Natural killer cell (primary cell): ENCODE results near the gene DHRS3. TPM values are rescaled to one million over a fixed set of nuclear protein-coding genes. Genes with fewer than 3 reads are reported as not detected.
"Not testable (repeated sequence)": the region's sequence is repeated elsewhere in the genome, so short reads cannot be mapped to it uniquely, and the experiment has no call there.

ENCODE experiments used
- ATAC-seq, 3 donors: fragments of 150-1000 bp in 2 of 3; fragments of 200-7000 bp in 1 of 3; cut with Tn5 transposase; 1 replicate in 1 of 3; 2 replicates in 2 of 3; pipeline ENCODE4 v1.10.0; 2021; ENCODE audit warnings: mild to moderate bottlenecking in 2 of 3, moderate library complexity in 2 of 3
- DNase-seq, 2 donors: peaks; one replicate each; pipeline versions ENCODE4 v3.0.0 to v3.0.0-alpha.2; 2013 to 2021; ENCODE audit warnings: mixed read lengths in 1 of 2
- H3K27ac ChIP-seq: one replicate; pipeline ENCODE4 v1.5.1; 2013; ENCODE audit warnings: mild to moderate bottlenecking, low read length
- H3K27me3 ChIP-seq: one replicate; pipeline ENCODE4 v1.6.1; 2013; ENCODE audit warnings: low read length; ENCODE audit not compliant: control insufficient read depth, insufficient read depth
- H3K36me3 ChIP-seq: one replicate; pipeline ENCODE4 v1.6.1; 2013; ENCODE audit warnings: low read length; ENCODE audit not compliant: control insufficient read depth, insufficient read depth
- H3K4me1 ChIP-seq: one replicate; pipeline ENCODE4 v1.6.1; 2013; ENCODE audit warnings: low read length; ENCODE audit not compliant: control insufficient read depth, insufficient read depth
- H3K4me3 ChIP-seq: one replicate; pipeline ENCODE4 v1.5.1; 2013; ENCODE audit warnings: low read length
- H3K9me3 ChIP-seq: one replicate; pipeline ENCODE4 v1.6.1; 2013; ENCODE audit warnings: low read length; ENCODE audit not compliant: control insufficient read depth, insufficient read depth
- H3K27ac Mint-ChIP-seq, 2 donors: one replicate each; pipeline ENCODE4 v1.8.0; 2022; ENCODE audit warnings: mild to moderate bottlenecking in 2 of 2, mixed read lengths in 2 of 2, moderate library complexity in 1 of 2
- H3K27me3 Mint-ChIP-seq, 2 donors: one replicate each; pipeline ENCODE4 v1.8.0; 2022; ENCODE audit warnings: low read depth in 2 of 2, mixed read lengths in 2 of 2
- H3K36me3 Mint-ChIP-seq: one replicate; pipeline ENCODE4 v1.8.0; 2022; ENCODE audit warnings: mixed read lengths
- H3K4me1 Mint-ChIP-seq, 2 donors: one replicate each; pipeline ENCODE4 v1.8.0; 2022; ENCODE audit warnings: mixed read lengths in 2 of 2
- H3K4me3 Mint-ChIP-seq: one replicate; pipeline ENCODE4 v1.8.0; 2022; ENCODE audit warnings: mild to moderate bottlenecking, moderate library complexity, mixed read lengths
- H3K9me3 Mint-ChIP-seq, 2 donors: one replicate each; pipeline ENCODE4 v1.8.0; 2022; ENCODE audit warnings: mixed read lengths in 2 of 2
- CTCF ChIP-seq: fragments of 200-600 bp; IDR thresholded peaks from one replicate; pipeline ENCODE4 v1.8.0; 2022; ENCODE audit warnings: antibody characterized with exemption
- WGBS: methylation state at CpG from one replicate; pipeline ENCODE4 v1.1.7; 2013; ENCODE audit warnings: missing lambda C conversion rate; ENCODE audit not compliant: insufficient coverage; 5-methylcytosine and 5-hydroxymethylcytosine counted together
- intact Hi-C: fragments of 100-400 bp; cut with micrococcal nuclease; formaldehyde crosslinking; loops from one replicate; pipeline ENCODE4 v1.14.2; 2022
- total RNA-seq, 4 donors: library from RNA; stranded (reverse); fragments of 120-200 nt in 1 of 4; gene quantifications; one replicate each; pipeline versions ENCODE4 v1.2.3 to v1.2.4, GENCODE V29; 2013 to 2022

The DHRS3 gene
- total RNA-seq, 3 donors from 2014 or later (not counting 1 experiment from before 2014, with no cell fraction given): 106 to 175 (median 153) TPM

DNA sequence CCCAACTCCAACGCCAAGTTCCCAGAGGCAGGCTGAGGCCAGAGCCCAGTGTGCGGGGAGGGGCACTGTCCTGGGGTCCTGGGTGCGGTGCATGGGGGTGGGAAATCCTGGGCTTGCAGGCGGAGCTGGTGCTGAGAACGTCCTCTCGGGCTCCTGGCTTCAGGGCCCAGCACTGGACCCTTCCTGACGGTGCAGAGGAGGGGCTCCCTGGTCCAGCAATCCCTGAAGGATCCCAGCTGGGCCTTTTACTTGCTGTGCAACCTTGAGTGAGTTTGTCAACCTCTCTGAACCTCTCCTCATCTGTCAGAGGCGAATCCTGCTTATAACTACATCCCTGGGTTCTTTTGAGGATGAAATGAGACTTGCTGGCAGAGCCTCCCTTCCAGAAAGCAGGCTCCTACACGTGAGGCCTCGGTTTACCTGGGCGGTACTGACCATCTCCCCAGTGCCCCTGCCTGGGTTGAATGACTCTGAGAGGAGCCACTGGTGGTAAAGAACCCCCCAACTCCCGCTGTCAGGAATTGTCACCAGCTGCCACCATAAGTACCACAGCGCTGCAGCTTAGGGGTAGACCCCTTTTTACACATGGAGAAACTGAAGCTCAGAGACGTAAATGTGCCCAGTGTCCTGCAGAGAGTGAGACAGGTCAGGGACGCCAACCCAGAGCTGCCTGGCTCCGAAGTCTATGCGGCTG, 77.3 kb downstream of the DHRS3 start:
- peaks cover under 1% of the 10 kb centered on the region for H3K9me3 ChIP-seq
- H3K36me3 ChIP-seq: no peaks in the 10 kb centered on the region
- H3K27ac ChIP-seq: no peak overlapping the region
- DNase-seq (no peak), ATAC-seq (no peak)
- H3K4me3 ChIP-seq: no peak overlapping the region
- peaks cover 0 to 13% of the 10 kb centered on the region in 2 donors for H3K4me1 Mint-ChIP-seq
- peaks cover 4% of the 10 kb centered on the region for H3K4me1 ChIP-seq
- H3K27me3 Mint-ChIP-seq: peaks cover 0 to 4% of the 10 kb centered on the region in 2 donors
- H3K36me3 Mint-ChIP-seq: peaks cover 16% of the 10 kb centered on the region
- TF ChIP-seq CTCF: no peak
- H3K4me3 Mint-ChIP-seq: no peak overlapping the region
- no peaks in the 10 kb centered on the region for H3K27me3 ChIP-seq
- no peaks in the 10 kb centered on the region for H3K9me3 Mint-ChIP-seq
- no peak overlapping the region for H3K27ac Mint-ChIP-seq
- intact Hi-C loops: no loop called here
- 91% methylated on average over 17 of the region's 17 CpGs for WGBS

DNA sequence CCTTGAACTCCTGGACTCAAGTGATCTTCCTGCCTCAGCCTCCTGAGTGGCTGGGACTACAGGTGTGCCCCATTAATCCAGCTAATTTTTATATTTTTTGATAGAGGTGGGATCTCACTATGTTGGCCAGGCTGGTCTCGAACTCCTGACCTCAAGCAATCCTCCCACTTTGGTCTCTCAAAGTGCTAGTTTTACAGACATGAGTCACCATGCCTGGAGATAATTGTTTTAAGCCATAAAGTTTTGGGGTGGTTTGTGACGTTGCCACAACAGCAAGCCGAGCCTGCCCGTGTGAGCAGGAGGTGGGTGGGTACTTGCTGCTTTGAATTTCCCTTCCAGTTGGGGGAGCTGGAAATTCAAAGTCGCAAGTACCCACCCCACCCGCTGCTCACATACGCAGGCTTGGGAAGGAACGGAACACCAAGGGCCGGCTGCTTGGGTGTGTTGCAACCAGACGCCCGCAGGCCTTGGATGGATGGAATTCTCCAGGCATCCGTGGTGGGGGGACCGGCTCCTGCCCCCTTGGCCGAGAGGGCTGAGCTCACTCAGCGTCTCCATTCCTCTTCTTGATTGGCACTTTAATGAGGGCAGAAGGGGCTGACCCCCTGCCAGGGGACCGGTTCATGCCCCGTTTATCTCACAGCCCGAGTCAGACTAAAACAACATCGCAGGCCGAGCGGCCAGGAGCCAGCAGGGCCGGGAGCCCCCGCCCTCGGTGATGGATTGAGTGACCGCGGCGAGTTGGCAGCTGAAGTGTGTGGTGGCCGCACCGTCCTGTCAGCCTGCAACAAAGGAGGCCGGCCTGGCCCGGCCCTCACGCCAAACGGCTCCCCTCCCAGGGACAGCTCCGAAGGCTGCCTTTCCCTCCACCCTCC, 78.1 kb downstream of the DHRS3 start:
- no peaks in the 10 kb centered on the region for H3K36me3 ChIP-seq
- H3K4me3 ChIP-seq: no peak overlapping the region
- H3K27me3 Mint-ChIP-seq: peaks cover 0 to 4% of the 10 kb centered on the region in 2 donors
- H3K9me3 Mint-ChIP-seq: no peaks in the 10 kb centered on the region
- peaks cover 2% of the 10 kb centered on the region for H3K4me1 ChIP-seq
- no peak for TF ChIP-seq CTCF
- H3K27me3 ChIP-seq: no peaks in the 10 kb centered on the region
- WGBS: 58% methylated on average over 33 of the region's 34 CpGs
- peaks cover 2% of the 10 kb centered on the region for H3K9me3 ChIP-seq
- H3K36me3 Mint-ChIP-seq: peaks cover 18% of the 10 kb centered on the region
- no peak overlapping the region for H3K27ac Mint-ChIP-seq
- no peak for ATAC-seq
- H3K27ac ChIP-seq: no peak overlapping the region
- intact Hi-C loops: no loop called here
- DNase-seq: no peak
- H3K4me1 Mint-ChIP-seq: peaks cover 0 to 13% of the 10 kb centered on the region in 2 donors
- H3K4me3 Mint-ChIP-seq: no peak overlapping the region

GRCh38 chr1:12539320-12539704, 78.7 kb downstream of the DHRS3 start:
- Histone ChIP-seq H3K36me3 (no peaks in the 10 kb centered on the region), H3K27me3 (no peaks in the 10 kb centered on the region), H3K9me3 (peaks cover 2% of the 10 kb centered on the region), H3K4me1 (no peaks in the 10 kb centered on the region), H3K4me3 (no peak overlapping the region), H3K27ac (no peak overlapping the region)
- Mint-ChIP-seq H3K4me3 (no peak overlapping the region), H3K4me1 (peaks cover 0 to 13% of the 10 kb centered on the region in 2 donors), H3K27me3 (peaks cover 0 to 4% of the 10 kb centered on the region in 2 donors), H3K9me3 (no peaks in the 10 kb centered on the region), H3K36me3 (peaks cover 18% of the 10 kb centered on the region), H3K27ac (no peak overlapping the region)
- 89% methylated on average over 2 of the region's 2 CpGs for WGBS
- no peak for DNase-seq
- intact Hi-C loops: no loop called here
- no peak for ATAC-seq
- TF ChIP-seq CTCF: no peak

DNA sequence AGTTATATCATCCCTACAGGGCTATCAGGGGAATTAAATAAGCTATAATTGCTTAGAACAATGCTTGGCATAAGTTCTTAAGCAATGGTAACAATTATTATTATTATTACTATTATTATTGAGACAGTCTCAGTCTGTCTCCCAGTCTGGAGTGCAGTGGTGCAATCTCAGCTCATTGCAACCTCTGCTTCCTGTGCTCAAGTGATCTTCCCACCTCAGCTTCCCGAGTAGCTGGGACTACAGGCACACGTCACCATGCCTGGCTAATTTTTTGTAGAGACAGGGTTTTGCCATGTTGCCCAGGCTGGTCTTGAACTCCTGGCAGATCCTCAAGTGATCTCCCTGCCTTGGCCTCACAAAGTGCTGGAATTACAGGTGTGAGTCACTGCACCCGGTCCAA, 79.5 kb downstream of the DHRS3 start:
- H3K27me3 Mint-ChIP-seq, intact Hi-C loops, H3K27me3 ChIP-seq, ATAC-seq, H3K27ac Mint-ChIP-seq, H3K4me1 ChIP-seq, H3K36me3 ChIP-seq, H3K27ac ChIP-seq, H3K4me3 ChIP-seq, DNase-seq, H3K9me3 ChIP-seq, H3K4me3 Mint-ChIP-seq, H3K9me3 Mint-ChIP-seq: not testable (repeated sequence)
- WGBS: 93% methylated on average over 2 of the region's 3 CpGs
- Mint-ChIP-seq H3K4me1 (peaks cover 0 to 13% of the 10 kb centered on the region in 2 donors), H3K36me3 (peaks cover 18% of the 10 kb centered on the region)
